OCI-LY3 (cell line): ENCODE results near the gene AOAH.

Experiments
- H2AFZ ChIP-seq: fragments of 200-600, 300-600 bp; shearing (Covaris generic); 2 replicates; pipeline ENCODE4 v1.6.0; 2014; ENCODE audit warnings: antibody characterized with exemption, low read depth, low read length
- H3K27ac ChIP-seq: fragments of 200-600, 300-600 bp; sonication (generic); 2 replicates; pipeline ENCODE4 v1.5.1; 2014; ENCODE audit warnings: mild to moderate bottlenecking, low read length, moderate library complexity, mixed read lengths
- H3K27me3 ChIP-seq: fragments of 200-600, 300-600 bp; sonication (generic); 2 replicates; pipeline ENCODE4 v1.6.1; 2014; ENCODE audit warnings: low read depth, low read length, mixed read lengths
- H3K36me3 ChIP-seq: fragments of 200-600, 300-600 bp; sonication (generic); replicated peaks from 2 replicates; pipeline ENCODE3; 2014; ENCODE audit warnings: low read depth, low read length, mixed read lengths
- H3K4me1 ChIP-seq: fragments of 300-600, 200-600 bp; sonication (generic); 2 replicates; pipeline ENCODE4 v1.6.1; 2014; ENCODE audit warnings: low read length, mixed read lengths
- H3K4me2 ChIP-seq: fragments of 200-600, 300-600 bp; sonication (generic); 2 replicates; pipeline ENCODE4 v1.6.1; 2014; ENCODE audit warnings: low read length, mixed read lengths
- H3K4me3 ChIP-seq: fragments of 300-600, 200-600 bp; sonication (generic); 2 replicates; pipeline ENCODE4 v1.5.1; 2014; ENCODE audit warnings: antibody characterized with exemption, mild to moderate bottlenecking, low read length, moderate library complexity
- H3K79me2 ChIP-seq: fragments of 300-600, 200-600 bp; shearing (Covaris generic); 2 replicates; pipeline ENCODE4 v1.6.1; 2014; ENCODE audit warnings: mild to moderate bottlenecking, low read length, mixed read lengths
- H3K9ac ChIP-seq: fragments of 300-600, 200-600 bp; shearing (Covaris generic); 2 replicates; pipeline ENCODE4 v1.6.0; 2014; ENCODE audit warnings: mild to moderate bottlenecking, low read length, moderate library complexity
- H3K9me3 ChIP-seq: fragments of 200-600, 300-600 bp; shearing (Covaris generic); 2 replicates; pipeline ENCODE4 v1.6.1; 2014; ENCODE audit warnings: low read length, mixed read lengths; ENCODE audit not compliant: insufficient read depth
- H4K20me1 ChIP-seq: fragments of 200-600, 300-600 bp; sonication (generic); 2 replicates; pipeline ENCODE4 v1.6.1; 2016; ENCODE audit warnings: low read length, mixed read lengths; ENCODE audit not compliant: insufficient read depth
- EZH2phosphoT487 ChIP-seq: fragments of 200-600 bp; shearing (Covaris generic); IDR thresholded peaks from 2 replicates; pipeline ENCODE4 v1.6.1; 2018; ENCODE audit warnings: antibody characterized with exemption, mixed run types, low read depth
- TF ChIP-seq, protein P1 (sequence below): fragments of 200-600, 300-600 bp; sonication (generic); IDR thresholded peaks from 2 replicates; pipeline ENCODE4 v1.5.1; 2014; ENCODE audit warnings: antibody characterized with exemption, low read length, low read depth

The AOAH gene

DNA sequence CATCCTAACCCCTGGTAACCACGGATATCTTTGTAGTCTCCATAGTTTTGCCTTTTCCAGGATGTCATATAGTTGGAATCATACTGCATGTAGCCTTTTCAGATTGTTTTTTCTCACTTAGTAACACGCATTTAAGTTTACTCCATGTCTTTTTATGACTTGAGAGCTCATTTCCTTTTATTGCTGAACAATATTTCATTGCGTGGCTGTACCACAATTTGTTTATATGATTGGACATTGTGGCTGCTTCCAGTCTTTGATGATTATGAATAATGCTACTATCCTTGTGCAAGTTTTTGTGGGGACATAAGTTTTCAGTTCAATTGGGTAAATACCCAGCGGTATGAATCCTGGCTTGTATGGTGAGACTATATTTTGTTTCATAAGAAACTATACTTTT lies 60.8 kb downstream of the AOAH start:
- H4K20me1 ChIP-seq: no peaks in the 10 kb centered on the region
- H3K9me3 ChIP-seq: no peaks in the 10 kb centered on the region
- H3K4me1 ChIP-seq: peaks cover 7% of the 10 kb centered on the region
- H3K9ac ChIP-seq: no peak overlapping the region
- no peak overlapping the region for H2AFZ ChIP-seq
- H3K36me3 ChIP-seq: no peaks in the 10 kb centered on the region
- TF ChIP-seq EZH2phosphoT487: no peak
- TF ChIP-seq, protein P1, sequence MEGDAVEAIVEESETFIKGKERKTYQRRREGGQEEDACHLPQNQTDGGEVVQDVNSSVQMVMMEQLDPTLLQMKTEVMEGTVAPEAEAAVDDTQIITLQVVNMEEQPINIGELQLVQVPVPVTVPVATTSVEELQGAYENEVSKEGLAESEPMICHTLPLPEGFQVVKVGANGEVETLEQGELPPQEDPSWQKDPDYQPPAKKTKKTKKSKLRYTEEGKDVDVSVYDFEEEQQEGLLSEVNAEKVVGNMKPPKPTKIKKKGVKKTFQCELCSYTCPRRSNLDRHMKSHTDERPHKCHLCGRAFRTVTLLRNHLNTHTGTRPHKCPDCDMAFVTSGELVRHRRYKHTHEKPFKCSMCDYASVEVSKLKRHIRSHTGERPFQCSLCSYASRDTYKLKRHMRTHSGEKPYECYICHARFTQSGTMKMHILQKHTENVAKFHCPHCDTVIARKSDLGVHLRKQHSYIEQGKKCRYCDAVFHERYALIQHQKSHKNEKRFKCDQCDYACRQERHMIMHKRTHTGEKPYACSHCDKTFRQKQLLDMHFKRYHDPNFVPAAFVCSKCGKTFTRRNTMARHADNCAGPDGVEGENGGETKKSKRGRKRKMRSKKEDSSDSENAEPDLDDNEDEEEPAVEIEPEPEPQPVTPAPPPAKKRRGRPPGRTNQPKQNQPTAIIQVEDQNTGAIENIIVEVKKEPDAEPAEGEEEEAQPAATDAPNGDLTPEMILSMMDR: no peak
- no peak overlapping the region for H3K27ac ChIP-seq
- no peaks in the 10 kb centered on the region for H3K79me2 ChIP-seq
- H3K4me3 ChIP-seq: no peak overlapping the region
- H3K4me2 ChIP-seq: no peak overlapping the region
- H3K27me3 ChIP-seq: 0 out of 2 replicates have a peak, but pooled peaks cover 2% of the 10 kb centered on the region

GRCh38 chr7:36661135-36661840 lies 63.0 kb downstream of the AOAH start:
- Histone ChIP-seq H3K36me3 (no peaks in the 10 kb centered on the region), H2AFZ (no peak overlapping the region), H4K20me1 (no peaks in the 10 kb centered on the region), H3K9ac (no peak overlapping the region), H3K4me1 (no peaks in the 10 kb centered on the region), H3K27ac (no peak overlapping the region), H3K27me3 (0 out of 2 replicates have a peak, but pooled peaks cover 2% of the 10 kb centered on the region), H3K4me2 (no peak overlapping the region), H3K9me3 (no peaks in the 10 kb centered on the region), H3K4me3 (no peak overlapping the region), H3K79me2 (no peaks in the 10 kb centered on the region)
- no peak for TF ChIP-seq EZH2phosphoT487
- TF ChIP-seq, protein P1: no peak

- H3K36me3 ChIP-seq: no peaks in the 10 kb centered on the region
- TF ChIP-seq EZH2phosphoT487: no peak
- TF ChIP-seq, protein P1: no peak
- no peak overlapping the region for H2AFZ ChIP-seq
- H3K9me3 ChIP-seq: no peaks in the 10 kb centered on the region
- H3K9ac ChIP-seq: no peak overlapping the region
- no peak overlapping the region for H3K27ac ChIP-seq
- H3K4me3 ChIP-seq: no peak overlapping the region
- no peaks in the 10 kb centered on the region for H3K79me2 ChIP-seq
- H3K4me1 ChIP-seq: no peaks in the 10 kb centered on the region
- 0 out of 2 replicates have a peak, but pooled peaks cover 2% of the 10 kb centered on the region for H3K27me3 ChIP-seq
- no peak overlapping the region for H3K4me2 ChIP-seq
- H4K20me1 ChIP-seq: no peaks in the 10 kb centered on the region
Measured at GRCh38 chr7:36659638-36660341, 64.5 kb downstream of the AOAH start.

DNA sequence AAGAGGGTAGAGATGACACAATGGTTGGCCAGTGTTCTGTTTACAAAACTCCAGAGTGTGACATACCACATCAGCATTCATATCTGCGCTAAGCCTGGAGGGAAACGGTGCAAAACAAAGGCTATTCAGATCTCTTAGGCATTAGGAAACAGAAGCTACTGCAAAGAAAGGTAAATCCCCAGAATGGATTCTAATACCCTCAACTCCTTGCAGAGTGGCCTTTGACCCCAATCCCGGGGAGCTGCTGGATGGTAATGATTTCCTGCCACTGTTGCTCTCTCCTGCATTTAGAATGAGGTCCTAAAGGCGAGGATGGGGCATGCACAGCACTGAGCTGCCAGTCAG lies 65.2 kb downstream of the AOAH start:
- Histone ChIP-seq H3K4me2 (no peak overlapping the region), H3K27me3 (0 out of 2 replicates have a peak, but pooled peaks cover 2% of the 10 kb centered on the region), H3K36me3 (no peaks in the 10 kb centered on the region), H3K9me3 (no peaks in the 10 kb centered on the region), H3K79me2 (no peaks in the 10 kb centered on the region), H3K4me1 (no peaks in the 10 kb centered on the region), H2AFZ (no peak overlapping the region), H3K27ac (no peak overlapping the region), H3K9ac (no peak overlapping the region), H3K4me3 (no peak overlapping the region), H4K20me1 (no peaks in the 10 kb centered on the region)
- TF ChIP-seq EZH2phosphoT487: no peak
- TF ChIP-seq, protein P1: no peak
